22Rv1 (cell line): ENCODE measurements around the gene LZTR1.

Source experiments
- CTCF ChIP-seq: fragments of 450-650 bp; IDR thresholded peaks from 2 replicates; pipeline ENCODE4 v1.5.1; 2017; ENCODE audit warnings: mild to moderate bottlenecking
- ZFX ChIP-seq: fragments of 450-650 bp; IDR thresholded peaks from 2 replicates; pipeline ENCODE4 v1.6.1; 2017; ENCODE audit warnings: antibody characterized with exemption, borderline replicate concordance

- TF ChIP-seq CTCF (no peak), ZFX (no peak)
Measured at GRCh38 chr22:20995329-20996030, 13.4 kb downstream of the LZTR1 start.
